Left ventricle myocardium superior (tissue), 1 donor: ENCODE data around the gene HLA-C. TPM values are rescaled to one million over a fixed set of nuclear protein-coding genes. Genes with fewer than 3 reads are reported as not detected.

Experiments
- ATAC-seq: fragments of 200-7000 bp; cut with Tn5 transposase; one replicate; pipeline ENCODE4 v1.9.1; 2020; ENCODE audit warnings: mild to moderate bottlenecking, moderate library complexity
- DNase-seq: peaks from one replicate; pipeline ENCODE4 v3.0.0-alpha.2; 2020
- intact Hi-C: fragments of 100-400 bp; cut with micrococcal nuclease; formaldehyde crosslinking; loops from one replicate; pipeline ENCODE4 v1.11.0; 2022
- total RNA-seq: library from RNA; stranded (reverse); fragmentation: NEBNext Ultra II Directional; extraction: Animal tissue kit (Norgen Biotek cat#: 25700); gene quantifications from one replicate; pipeline ENCODE4 v1.2.1, GENCODE V29; 2021
- donor health status: DM: no; HTN: yes; CAD: no; lungs with severe emphysema.

The HLA-C gene
- total RNA-seq, 1 donor from 2014 or later, result 167 TPM

- DNase-seq (no peak), ATAC-seq (peak; percentile 2)
- intact Hi-C loops, result no loop called here
Observed at GRCh38 chr6:31228476-31228875, 43.4 kb downstream of the HLA-C start.

GRCh38 chr6:31227143-31227542 is 44.7 kb downstream of the HLA-C start:
- ATAC-seq (no peak), DNase-seq (no peak)
- intact Hi-C loops, result no loop called here

GRCh38 chr6:31225735-31226134 is 46.2 kb downstream of the HLA-C start:
- DNase-seq (no peak), ATAC-seq (no peak)
- intact Hi-C loops, result no loop called here

GRCh38 chr6:31222496-31222895 is 49.4 kb downstream of the HLA-C start:
- DNase-seq, result no peak
- intact Hi-C loops, result no loop called here
- no peak for ATAC-seq

Other genes starting within 250 kb of the HLA-C start
- not detected for gene C6orf15, start 159.5 kb downstream of the HLA-C start, total RNA-seq
- 1.5 TPM for gene PSORS1C1, start 157.3 kb downstream of the HLA-C start, total RNA-seq
- gene CDSN, start 151.6 kb downstream of the HLA-C start, total RNA-seq, result not detected
- not detected for gene PSORS1C2, start 133.0 kb downstream of the HLA-C start, total RNA-seq
- gene CCHCR1, start 114.3 kb downstream of the HLA-C start, total RNA-seq, result 11.2 TPM
- 5.6 TPM for gene TCF19, start 113.5 kb downstream of the HLA-C start, total RNA-seq
- gene POU5F1, start 101.4 kb downstream of the HLA-C start, total RNA-seq, result 0.67 TPM
- 431 TPM for gene HLA-B, start 85.1 kb upstream of the HLA-C start, total RNA-seq
- 10.3 TPM for gene MICA, start 131.5 kb upstream of the HLA-C start, total RNA-seq
- 1.7 TPM for gene MICB, start 226.1 kb upstream of the HLA-C start, total RNA-seq